Fibroblast of lung (primary cell): ENCODE measurements around the gene POC1B. TPM values are rescaled to one million over a fixed set of nuclear protein-coding genes. Genes with fewer than 3 reads are reported as not detected.
A peak's percentile ranks its signal among the peaks of the same experiment; 100 is the strongest.

ENCODE experiments used
- DNase-seq, 2 donors: peaks; one replicate each; pipeline versions ENCODE4 v3.0.0 to v3.0.0-alpha.2; 2010; ENCODE audit warnings: low read depth in 2 of 2
- H2AFZ ChIP-seq: 2 replicates; pipeline ENCODE4 v1.5.1; 2012; ENCODE audit warnings: low read length, control low read depth, inconsistent platforms
- H3K27ac ChIP-seq: 2 replicates; pipeline ENCODE4 v1.5.1; 2011; ENCODE audit warnings: low read length, control low read depth; ENCODE audit not compliant: insufficient read depth
- H3K27me3 ChIP-seq: 2 replicates; pipeline ENCODE4 v1.5.1; 2011; ENCODE audit warnings: mild to moderate bottlenecking, low read length; ENCODE audit not compliant: control insufficient read depth, insufficient read depth
- H3K36me3 ChIP-seq: 2 replicates; pipeline ENCODE4 v1.5.1; 2011; ENCODE audit warnings: low read length; ENCODE audit not compliant: control insufficient read depth, insufficient read depth
- H3K4me1 ChIP-seq: 2 replicates; pipeline ENCODE4 v1.5.1; 2011; ENCODE audit warnings: low read length; ENCODE audit not compliant: control insufficient read depth, insufficient read depth; ENCODE audit errors: extremely low read depth
- H3K4me2 ChIP-seq: 2 replicates; pipeline ENCODE4 v1.5.1; 2011; ENCODE audit warnings: low read length, control low read depth; ENCODE audit not compliant: insufficient read depth; ENCODE audit errors: extremely low read depth
- H3K4me3 ChIP-seq, 4 experiments: fragments of 200-600 bp in 1 of 4; sonication (generic) in 1 of 4; replicated peaks in 1 of 4; 2 replicates each; pipeline ENCODE4 v1.5.1; 2011 to 2016; ENCODE audit warnings: low read length in 4 of 4, low read depth in 3 of 4, mild to moderate bottlenecking in 3 of 4, control low read depth in 2 of 4, inconsistent platforms in 1 of 4, mixed read lengths in 1 of 4; ENCODE audit not compliant: insufficient read depth in 1 of 4; ENCODE audit errors: control extremely low read depth in 1 of 4
- H3K79me2 ChIP-seq: 2 replicates; pipeline ENCODE4 v1.5.1; 2012; ENCODE audit warnings: mild to moderate bottlenecking, low read length, inconsistent platforms; ENCODE audit not compliant: control insufficient read depth, insufficient read depth
- H3K9ac ChIP-seq: 2 replicates; pipeline ENCODE4 v1.5.1; 2011; ENCODE audit warnings: mild to moderate bottlenecking, low read length, control low read depth; ENCODE audit not compliant: insufficient read depth
- H3K9me3 ChIP-seq: 2 replicates; pipeline ENCODE4 v1.5.1; 2012; ENCODE audit warnings: low read depth, low read length; ENCODE audit not compliant: control insufficient read depth, insufficient read depth
- H4K20me1 ChIP-seq: 2 replicates; pipeline ENCODE4 v1.5.1; 2011; ENCODE audit warnings: low read length; ENCODE audit not compliant: control insufficient read depth, insufficient read depth; ENCODE audit errors: extremely low read depth
- EZH2 ChIP-seq: IDR thresholded peaks from 2 replicates; pipeline ENCODE4 v1.5.1; 2012; ENCODE audit warnings: low read length, control low read depth, mild to moderate bottlenecking; ENCODE audit errors: missing control alignments
- polyA plus RNA-seq, 2 donors: library from polyadenylated mRNA; depleted of rRNA in 1 of 2; stranded (reverse) in 1 of 2; unstranded in 1 of 2; fragments of >200 nt; gene quantifications; 2 replicates each; pipeline ENCODE4 v1.2.1, GENCODE V29; 2011 to 2012; ENCODE audit warnings: missing spikeins in 1 of 2
- total RNA-seq: library from RNA; depleted of rRNA; stranded (reverse); fragments of >200 nt; gene quantifications from 2 replicates; pipeline ENCODE4 v1.2.1, GENCODE V29; 2014
- TF ChIP-seq, protein P1 (sequence below), 2 donors: IDR thresholded peaks in 1 of 2; conservative IDR thresholded peaks in 1 of 2; 1 replicate in 1 of 2; 2 replicates in 1 of 2; pipeline ENCODE4 v1.5.1; 2011 to 2012; ENCODE audit warnings: low read length in 2 of 2, control low read depth in 1 of 2, inconsistent platforms in 1 of 2, low read depth in 1 of 2, mild to moderate bottlenecking in 1 of 2

Gene POC1B
- total and polyA plus RNA-seq, 2 donors (not counting 1 experiment from before 2014, with no cell fraction given) = 10.2 to 16.7 TPM

DNA sequence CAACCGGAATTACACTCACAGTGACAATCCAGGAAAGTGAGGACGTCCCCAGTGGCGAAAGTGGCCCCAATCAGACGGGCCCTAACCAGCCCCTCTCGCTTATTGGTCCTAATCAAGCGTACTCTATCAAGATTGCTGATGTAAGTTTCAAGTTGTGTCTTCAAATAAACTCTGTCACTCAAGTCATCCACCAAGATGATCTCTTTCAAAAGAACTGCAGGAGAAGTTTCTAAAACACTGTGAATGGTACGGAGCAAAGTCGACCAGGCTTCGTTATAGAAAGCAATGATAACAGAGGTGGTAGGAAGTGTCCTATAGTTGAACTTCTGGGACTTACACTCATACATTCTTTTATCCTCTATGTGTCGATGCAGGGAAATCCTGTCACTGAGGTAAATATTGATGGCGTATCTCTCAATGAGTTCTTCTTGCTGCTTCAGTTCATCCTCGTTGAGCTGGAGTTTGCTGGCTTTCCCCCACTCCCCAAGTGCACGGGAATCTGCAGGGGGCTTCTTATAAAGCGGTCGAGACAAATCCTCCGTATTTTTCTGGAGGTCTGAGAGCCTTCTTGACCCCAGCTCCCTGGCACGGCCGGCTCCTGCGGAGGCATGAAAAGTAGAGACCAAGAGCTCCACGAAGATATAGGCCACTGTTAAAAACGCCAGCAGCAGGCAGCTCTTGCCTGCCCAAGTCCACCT lies 1.9 kb downstream of the POC1B start:
- H3K4me1 ChIP-seq = peaks cover 12% of the 10 kb centered on the region
- H3K9me3 ChIP-seq = no peaks in the 10 kb centered on the region
- peak overlapping the region; percentile 93 for H3K4me2 ChIP-seq
- H3K9ac ChIP-seq = peak overlapping the region; percentile 62
- peak overlapping the region; percentile 71 for H3K27ac ChIP-seq
- H3K4me3 ChIP-seq = peak overlapping the region; percentile 72 to 91 (median 80)
- peak overlapping the region; percentile 95 for H2AFZ ChIP-seq
- no peaks in the 10 kb centered on the region for H4K20me1 ChIP-seq
- H3K36me3 ChIP-seq = peaks cover 2% of the 10 kb centered on the region
- H3K79me2 ChIP-seq = peaks cover 26% of the 10 kb centered on the region
- TF ChIP-seq EZH2 = no peak
- TF ChIP-seq, protein P1, sequence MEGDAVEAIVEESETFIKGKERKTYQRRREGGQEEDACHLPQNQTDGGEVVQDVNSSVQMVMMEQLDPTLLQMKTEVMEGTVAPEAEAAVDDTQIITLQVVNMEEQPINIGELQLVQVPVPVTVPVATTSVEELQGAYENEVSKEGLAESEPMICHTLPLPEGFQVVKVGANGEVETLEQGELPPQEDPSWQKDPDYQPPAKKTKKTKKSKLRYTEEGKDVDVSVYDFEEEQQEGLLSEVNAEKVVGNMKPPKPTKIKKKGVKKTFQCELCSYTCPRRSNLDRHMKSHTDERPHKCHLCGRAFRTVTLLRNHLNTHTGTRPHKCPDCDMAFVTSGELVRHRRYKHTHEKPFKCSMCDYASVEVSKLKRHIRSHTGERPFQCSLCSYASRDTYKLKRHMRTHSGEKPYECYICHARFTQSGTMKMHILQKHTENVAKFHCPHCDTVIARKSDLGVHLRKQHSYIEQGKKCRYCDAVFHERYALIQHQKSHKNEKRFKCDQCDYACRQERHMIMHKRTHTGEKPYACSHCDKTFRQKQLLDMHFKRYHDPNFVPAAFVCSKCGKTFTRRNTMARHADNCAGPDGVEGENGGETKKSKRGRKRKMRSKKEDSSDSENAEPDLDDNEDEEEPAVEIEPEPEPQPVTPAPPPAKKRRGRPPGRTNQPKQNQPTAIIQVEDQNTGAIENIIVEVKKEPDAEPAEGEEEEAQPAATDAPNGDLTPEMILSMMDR (conservative IDR thresholded peaks at IDR 0.05 in 1 of 2, IDR thresholded peaks at IDR 0.05 in 1 of 2; ENCODE audit: low read depth in 1 of 2, low read length in 2 of 2) = no peak
- H3K27me3 ChIP-seq = no peaks in the 10 kb centered on the region
- DNase-seq = peak in 1 of 2 donors; percentile 8

DNA sequence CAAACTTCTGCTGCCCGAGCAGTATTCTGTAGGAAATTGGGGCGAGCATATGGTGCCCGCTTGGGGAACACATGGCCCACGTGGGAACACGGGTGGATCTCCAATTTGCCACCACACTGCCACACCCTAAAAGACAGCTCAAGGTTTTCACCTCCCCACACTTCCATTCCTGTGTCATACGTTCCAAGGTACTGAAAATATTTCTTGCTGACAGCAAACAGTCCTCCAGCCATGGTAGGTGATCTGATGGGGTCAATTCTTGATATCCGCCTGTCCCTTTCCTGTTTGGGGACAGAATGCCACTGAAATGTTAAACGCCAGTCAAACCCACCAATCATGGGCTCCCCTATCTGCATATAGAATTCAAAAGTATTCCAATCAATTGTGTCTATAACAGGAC lies 2.5 kb downstream of the POC1B start:
- Histone ChIP-seq H3K4me3 (peak overlapping the region; percentile 72 to 91 (median 80)), H3K27ac (no peak overlapping the region), H3K9me3 (no peaks in the 10 kb centered on the region), H3K36me3 (peaks cover 2% of the 10 kb centered on the region), H4K20me1 (no peaks in the 10 kb centered on the region), H3K79me2 (peaks cover 26% of the 10 kb centered on the region), H3K27me3 (no peaks in the 10 kb centered on the region), H2AFZ (no peak overlapping the region), H3K9ac (no peak overlapping the region), H3K4me1 (peaks cover 12% of the 10 kb centered on the region), H3K4me2 (peak overlapping the region; percentile 93)
- DNase-seq = no peak
- no peak for TF ChIP-seq EZH2
- TF ChIP-seq, protein P1 (conservative IDR thresholded peaks at IDR 0.05 in 1 of 2, IDR thresholded peaks at IDR 0.05 in 1 of 2; ENCODE audit: low read depth in 1 of 2, low read length in 2 of 2) = no peak

DNA sequence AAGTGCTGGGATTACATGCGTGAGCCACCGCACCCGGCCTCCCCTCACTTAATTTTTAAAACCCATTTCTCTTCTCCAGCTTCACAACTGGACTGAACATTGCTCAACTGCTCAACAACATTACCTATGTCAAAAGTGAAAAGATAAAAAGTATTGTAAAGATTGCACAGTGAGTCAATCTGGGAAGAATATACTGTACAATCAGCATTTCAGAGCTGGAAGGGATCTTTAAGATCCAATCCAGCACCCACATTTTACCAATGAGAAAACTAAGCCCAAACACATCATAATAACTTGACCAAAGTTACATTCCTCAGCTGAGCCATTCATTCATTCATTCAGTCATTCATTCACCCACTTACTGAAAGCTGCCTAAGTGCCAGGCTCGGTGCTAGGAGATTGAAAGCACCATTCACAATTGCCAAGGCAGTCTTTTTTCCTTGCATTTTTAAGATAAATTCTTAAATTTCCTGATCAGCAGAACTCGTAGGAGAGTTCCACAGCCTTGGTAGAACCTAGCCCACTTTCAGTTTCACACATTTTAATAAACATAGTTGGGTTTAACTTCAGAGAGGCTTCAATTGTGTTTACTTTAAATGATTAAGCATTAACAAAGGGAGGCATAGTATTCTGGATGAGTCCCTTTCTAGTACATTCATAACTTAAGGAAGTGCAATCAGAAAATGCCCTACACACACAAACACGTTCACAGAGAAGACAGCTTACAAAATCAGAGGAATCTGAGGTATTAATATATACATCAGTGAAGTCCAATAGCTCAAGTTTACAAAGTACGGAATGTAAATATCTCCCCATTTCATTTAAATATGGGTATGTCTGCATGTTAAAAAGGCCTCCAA lies 4.3 kb downstream of the POC1B start:
- Histone ChIP-seq H3K27ac (no peak overlapping the region), H3K79me2 (peaks cover 26% of the 10 kb centered on the region), H3K4me2 (peak overlapping the region; percentile 68), H3K9ac (no peak overlapping the region), H4K20me1 (no peaks in the 10 kb centered on the region), H3K4me1 (peaks cover 12% of the 10 kb centered on the region), H3K9me3 (no peaks in the 10 kb centered on the region), H2AFZ (no peak overlapping the region), H3K4me3 (peak overlapping the region; percentile 1 to 91 (median 44)), H3K27me3 (no peaks in the 10 kb centered on the region), H3K36me3 (peaks cover 2% of the 10 kb centered on the region)
- DNase-seq = peak in 1 of 2 donors; percentile 25
- TF ChIP-seq, protein P1 (conservative IDR thresholded peaks at IDR 0.05 in 1 of 2, IDR thresholded peaks at IDR 0.05 in 1 of 2; ENCODE audit: low read depth in 1 of 2, low read length in 2 of 2) = no peak
- TF ChIP-seq EZH2 = no peak
